AG04449 (cell line): ENCODE data around the gene SUGCT.

Source experiments
- CTCF ChIA-PET: fragments of 350-600 bp; formaldehyde crosslinking; extraction: SDS; loops from one replicate; lab custom pipeline; 2021; ENCODE audit warnings: antibody characterized with exemption; lab: Yijun Ruan, JAX
- POLR2A ChIA-PET: fragments of 400-600, 350-600 bp; formaldehyde crosslinking; extraction: SDS; loops from one replicate; lab custom pipeline; 2020; ENCODE audit warnings: antibody characterized with exemption, inconsistent platforms; lab: Yijun Ruan, JAX
- DNase-seq: peaks from one replicate; pipeline ENCODE4 v3.0.0-alpha.2; 2010; ENCODE audit warnings: low read depth, low spot score
- H3K4me3 ChIP-seq: 2 replicates; pipeline ENCODE4 v1.5.1; 2011; ENCODE audit warnings: low read depth, mild to moderate bottlenecking, control low read depth, low read length
- CTCF ChIP-seq: IDR thresholded peaks from one replicate; pipeline ENCODE4 v1.5.1; 2011; ENCODE audit warnings: mild to moderate bottlenecking, moderate library complexity, low read length, control low read depth, inconsistent platforms; ENCODE audit not compliant: insufficient read depth; ENCODE audit errors: missing control alignments

The SUGCT gene

GRCh38 chr7:40457776-40458480, 323.1 kb downstream of the SUGCT start:
- TF ChIP-seq CTCF = no peak
- H3K4me3 ChIP-seq = no peak overlapping the region
- ChIA-PET CTCF (no interaction called here), POLR2A (no interaction called here)
- no peak for DNase-seq

- H3K4me3 ChIP-seq = no peak overlapping the region
- no peak for TF ChIP-seq CTCF
- ChIA-PET CTCF (no interaction called here), POLR2A (no interaction called here)
- DNase-seq = no peak
Measured at GRCh38 chr7:40463446-40463845, 328.6 kb downstream of the SUGCT start.

GRCh38 chr7:40468891-40469864, 334.4 kb downstream of the SUGCT start:
- no peak overlapping the region for H3K4me3 ChIP-seq
- DNase-seq = peak; percentile 88
- POLR2A ChIA-PET = interaction anchor here (0.6 to 1.4 kb wide), 4 partner anchors 24 to 163 kb away, joined by 3 to 7 read pairs (median 4); no protein-coding TSS in a partner anchor
- TF ChIP-seq CTCF = no peak
- CTCF ChIA-PET = interaction anchor here (0.8 to 1.2 kb wide), 5 partner anchors 13 to 294 kb away, joined by 3 read pairs; no protein-coding TSS in a partner anchor

GRCh38 chr7:40470091-40470592, 335.3 kb downstream of the SUGCT start:
- no peak overlapping the region for H3K4me3 ChIP-seq
- ChIA-PET CTCF (interaction anchor here (0.8 to 1.2 kb wide), 4 partner anchors 13 to 238 kb away, joined by 3 read pairs; no protein-coding TSS in a partner anchor), POLR2A (interaction anchor here (1.0 to 1.4 kb wide), 2 partner anchors 23 to 164 kb away, joined by 5 to 7 read pairs; no protein-coding TSS in a partner anchor)
- DNase-seq = no peak
- no peak for TF ChIP-seq CTCF

GRCh38 chr7:40470817-40471216, 336.0 kb downstream of the SUGCT start:
- ChIA-PET POLR2A (no interaction called here), CTCF (interaction anchor here (1.2 kb wide), 1 partner anchor 14 kb away, joined by 3 read pairs; no protein-coding TSS in a partner anchor)
- DNase-seq = no peak
- no peak overlapping the region for H3K4me3 ChIP-seq
- TF ChIP-seq CTCF = no peak
